Right cardiac atrium (tissue), 5 donors: ENCODE data around the gene STUM. TPM values are rescaled to one million over a fixed set of nuclear protein-coding genes. Genes with fewer than 3 reads are reported as not detected.

ENCODE experiments used
- ATAC-seq, 2 donors: fragments of 200-7000 bp; cut with Tn5 transposase; one replicate each; pipeline versions ENCODE4 v1.8.0 to v1.9.1; 2020; ENCODE audit warnings: moderate library complexity in 2 of 2, mild to moderate bottlenecking in 1 of 2
- DNase-seq, 3 donors: peaks; one replicate each; pipeline ENCODE4 v3.0.0-alpha.2; 2020
- H3K27ac ChIP-seq: one replicate; pipeline ENCODE4 v1.5.1; 2013; ENCODE audit warnings: mild to moderate bottlenecking, low read length, control low read depth, moderate library complexity
- H3K27me3 ChIP-seq: one replicate; pipeline ENCODE4 v1.6.1; 2013; ENCODE audit not compliant: control insufficient read depth, insufficient read depth
- H3K4me1 ChIP-seq: one replicate; pipeline ENCODE4 v1.6.1; 2013; ENCODE audit warnings: low read length; ENCODE audit not compliant: control insufficient read depth, insufficient read depth
- H3K4me3 ChIP-seq: one replicate; pipeline ENCODE4 v1.5.1; 2013; ENCODE audit warnings: low read length, control low read depth
- H3K9me3 ChIP-seq: one replicate; pipeline ENCODE4 v1.6.1; 2013; ENCODE audit warnings: low read length; ENCODE audit not compliant: control insufficient read depth
- WGBS: extraction: QIAGEN DNeasy Blood & Tissue Kit; methylation state at CpG from one replicate; pipeline ENCODE4 v1.1.7; 2013; 5-methylcytosine and 5-hydroxymethylcytosine counted together
- intact Hi-C, 4 donors: fragments of 100-400 bp; cut with DNase I; formaldehyde crosslinking; loops; one replicate each; pipeline versions ENCODE4 v1.11.0 to v1.14.0; 2022 to 2023
- polyA plus RNA-seq: library from polyadenylated mRNA; stranded (reverse); fragments of 200-250 nt; gene quantifications from one replicate; pipeline ENCODE4 v1.2.3, GENCODE V29; 2013
- total RNA-seq, 4 donors: library from RNA; stranded (reverse); fragmentation: NEBNext Ultra II Directional; extraction: Animal tissue kit (Norgen Biotek cat#: 25700); gene quantifications; one replicate each; pipeline ENCODE4 v1.2.1, GENCODE V29; 2021
- donor health status: healthy with polysubstance abuse.
- donor health status: DM: no; HTN: yes; CAD: no.
- donor health status: DM: no; HTN: no; CAD: no.
- donor health status: DM: no; HTN: yes; CAD: no; lungs with severe emphysema.
- donor health status: DM: yes; HTN: yes; CAD: no.

STUM gene
- total and polyA plus RNA-seq, 5 donors: 0.47 to 1.2 (median 0.71) TPM

GRCh38 chr1:226628612-226629155 is 80.1 kb downstream of the STUM start:
- Histone ChIP-seq H3K4me3 (no peak overlapping the region), H3K27me3 (no peaks in the 10 kb centered on the region), H3K9me3 (no peaks in the 10 kb centered on the region), H3K4me1 (no peaks in the 10 kb centered on the region), H3K27ac (no peak overlapping the region)
- intact Hi-C loops: no loop called here
- 95% methylated on average over 10 of the region's 10 CpGs for WGBS
- ATAC-seq (no peak), DNase-seq (peak in 1 of 3 donors; percentile 34)

- 90% methylated on average over 18 of the region's 18 CpGs for WGBS
- ATAC-seq: no peak
- Histone ChIP-seq H3K4me3 (no peak overlapping the region), H3K4me1 (no peaks in the 10 kb centered on the region), H3K27me3 (no peaks in the 10 kb centered on the region), H3K9me3 (no peaks in the 10 kb centered on the region), H3K27ac (no peak overlapping the region)
- DNase-seq: peak in 2 of 3 donors; percentile 16 to 37
- intact Hi-C loops: no loop called here
These were observed 80.8 kb downstream of the STUM start for GRCh38 chr1:226629210-226629895.

- Histone ChIP-seq H3K9me3 (no peaks in the 10 kb centered on the region), H3K4me3 (no peak overlapping the region), H3K27me3 (no peaks in the 10 kb centered on the region), H3K4me1 (no peaks in the 10 kb centered on the region), H3K27ac (no peak overlapping the region)
- intact Hi-C loops: loop anchor here in 2 of 4 donors (5.0 to 10.0 kb wide), 3 partner anchors 105 to 197 kb away; partner anchors contain the start of gene ITPKB (in 2 of the 2)
- DNase-seq (peak in 2 of 3 donors; percentile 20 to 26), ATAC-seq (no peak)
- whole genome bisulfite sequencing: 90% methylated on average over 6 of the region's 6 CpGs
These were observed 81.5 kb downstream of the STUM start for GRCh38 chr1:226629896-226630550.

- ATAC-seq (no peak), DNase-seq (no peak)
- intact Hi-C loops: loop anchor here in 2 of 4 donors (5.0 to 10.0 kb wide), 3 partner anchors 104 to 197 kb away; partner anchors contain the start of gene ITPKB (in 2 of the 2)
- Histone ChIP-seq H3K27ac (no peak overlapping the region), H3K4me3 (no peak overlapping the region), H3K9me3 (no peaks in the 10 kb centered on the region), H3K4me1 (no peaks in the 10 kb centered on the region), H3K27me3 (no peaks in the 10 kb centered on the region)
- 92% methylated on average over 3 of the region's 3 CpGs for WGBS
These were observed 82.0 kb downstream of the STUM start for GRCh38 chr1:226630592-226630991.

GRCh38 chr1:226631229-226632000 is 82.9 kb downstream of the STUM start:
- no peak overlapping the region for H3K4me3 ChIP-seq
- no peaks in the 10 kb centered on the region for H3K27me3 ChIP-seq
- ATAC-seq (no peak), DNase-seq (peak in 1 of 3 donors; percentile 10)
- no peak overlapping the region for H3K27ac ChIP-seq
- 81% methylated on average over 10 of the region's 10 CpGs for WGBS
- H3K4me1 ChIP-seq: no peaks in the 10 kb centered on the region
- intact Hi-C loops: loop anchor here in 2 of 4 donors (5.0 to 10.0 kb wide), 3 partner anchors 103 to 196 kb away; partner anchors contain the start of gene ITPKB (in 2 of the 2)
- no peaks in the 10 kb centered on the region for H3K9me3 ChIP-seq

GRCh38 chr1:226632169-226632879 is 83.8 kb downstream of the STUM start:
- Histone ChIP-seq H3K4me3 (no peak overlapping the region), H3K4me1 (no peaks in the 10 kb centered on the region), H3K27ac (no peak overlapping the region), H3K9me3 (no peaks in the 10 kb centered on the region), H3K27me3 (no peaks in the 10 kb centered on the region)
- 87% methylated on average over 9 of the region's 9 CpGs for WGBS
- ATAC-seq (no peak), DNase-seq (peak in 2 of 3 donors; percentile 35 to 37)
- intact Hi-C loops: loop anchor here in 2 of 4 donors (2.0 to 10.0 kb wide), 4 partner anchors 102 to 196 kb away; partner anchors contain the start of gene ITPKB (in 2 of the 2)

GRCh38 chr1:226632922-226633351 is 84.4 kb downstream of the STUM start:
- no peaks in the 10 kb centered on the region for H3K27me3 ChIP-seq
- no peaks in the 10 kb centered on the region for H3K9me3 ChIP-seq
- no peak overlapping the region for H3K4me3 ChIP-seq
- H3K27ac ChIP-seq: no peak overlapping the region
- H3K4me1 ChIP-seq: no peaks in the 10 kb centered on the region
- no peak for ATAC-seq
- DNase-seq: peak in 2 of 3 donors; percentile 22 to 24
- intact Hi-C loops: loop anchor here in 2 of 4 donors (2.0 to 10.0 kb wide), 4 partner anchors 102 to 196 kb away; partner anchors contain the start of gene ITPKB (in 2 of the 2)
- 79% methylated on average over 10 of the region's 10 CpGs for WGBS

- ATAC-seq: no peak
These were observed 85.1 kb downstream of the STUM start for GRCh38 chr1:226633541-226634165.

GRCh38 chr1:226634166-226634588 is 85.6 kb downstream of the STUM start:
- Histone ChIP-seq H3K27me3 (no peaks in the 10 kb centered on the region), H3K9me3 (no peaks in the 10 kb centered on the region), H3K27ac (no peak overlapping the region), H3K4me3 (no peak overlapping the region), H3K4me1 (no peaks in the 10 kb centered on the region)
- ATAC-seq: peak; percentile 79 to 81
- intact Hi-C loops: loop anchor here in 3 of 4 donors (2.0 to 10.0 kb wide), 4 partner anchors 101 to 195 kb away; partner anchors contain the start of gene ITPKB (in 2 of the 3)
- peak; percentile 85 to 95 (median 92) for DNase-seq
- WGBS: 4% methylated on average over 6 of the region's 6 CpGs

More at GRCh38 chr1:226633541-226634165, 85.1 kb downstream of the STUM start:
- Histone ChIP-seq H3K4me3 (no peak overlapping the region), H3K27ac (no peak overlapping the region), H3K9me3 (no peaks in the 10 kb centered on the region), H3K27me3 (no peaks in the 10 kb centered on the region), H3K4me1 (no peaks in the 10 kb centered on the region)
- WGBS: 42% methylated on average over 7 of the region's 7 CpGs
- DNase-seq: peak in 2 of 3 donors; percentile 37 to 38
- intact Hi-C loops: loop anchor here in 3 of 4 donors (2.0 to 10.0 kb wide), 4 partner anchors 101 to 195 kb away; partner anchors contain the start of gene ITPKB (in 2 of the 3)
